Stimulated activated CD4-positive, alpha-beta T cell treated with anti-CD3 and anti-CD28 coated beads, TNF-alpha, amount 100 ng/mL, for 48 hours (primary cell): ENCODE measurements around the gene FYN.

Source experiments
- DNase-seq, 3 donors: peaks; one replicate each; pipeline ENCODE4 v3.0.0-alpha.2; 2020; ENCODE audit warnings: low read depth in 3 of 3

FYN gene

GRCh38 chr6:111769365-111770152 is 103.7 kb downstream of the FYN start:
- DNase-seq: no peak

- DNase-seq: no peak
Observed at GRCh38 chr6:111768431-111768770, 104.9 kb downstream of the FYN start.

GRCh38 chr6:111767752-111768430 is 105.4 kb downstream of the FYN start:
- no peak for DNase-seq

GRCh38 chr6:111766201-111766857 is 106.9 kb downstream of the FYN start:
- DNase-seq: no peak

- DNase-seq: no peak
Observed at GRCh38 chr6:111765763-111766162, 107.5 kb downstream of the FYN start.

- DNase-seq: peak in 2 of 3 donors; percentile 33 to 48
Observed at GRCh38 chr6:111764238-111765175, 108.7 kb downstream of the FYN start.

GRCh38 chr6:111763381-111763780 is 109.9 kb downstream of the FYN start:
- DNase-seq: no peak

- no peak for DNase-seq
Observed at GRCh38 chr6:111761783-111762312, 111.4 kb downstream of the FYN start.

GRCh38 chr6:111761212-111761611 is 112.0 kb downstream of the FYN start:
- no peak for DNase-seq

GRCh38 chr6:111759836-111760785 is 113.1 kb downstream of the FYN start:
- no peak for DNase-seq

- no peak for DNase-seq
Observed at GRCh38 chr6:111759331-111759835, 113.9 kb downstream of the FYN start.

- no peak for DNase-seq
Observed at GRCh38 chr6:111758608-111759329, 114.5 kb downstream of the FYN start.

- DNase-seq: no peak
Observed at GRCh38 chr6:111757342-111757741, 115.9 kb downstream of the FYN start.

GRCh38 chr6:111754423-111754822 is 118.8 kb downstream of the FYN start:
- no peak for DNase-seq

GRCh38 chr6:111753573-111753972 is 119.7 kb downstream of the FYN start:
- no peak for DNase-seq

- DNase-seq: no peak
Observed at GRCh38 chr6:111752476-111752875, 120.8 kb downstream of the FYN start.

GRCh38 chr6:111750753-111751673 is 122.2 kb downstream of the FYN start:
- DNase-seq: no peak

- DNase-seq: no peak
Observed at GRCh38 chr6:111750153-111750552, 123.1 kb downstream of the FYN start.
